A549 (cell line): ENCODE measurements around the gene CNIH2. TPM values are rescaled to one million over a fixed set of nuclear protein-coding genes. Genes with fewer than 3 reads are reported as not detected.
"Not testable (repeated sequence)": the region's sequence is repeated elsewhere in the genome, so short reads cannot be mapped to it uniquely, and the experiment has no call there.

Experiments
- ATAC-seq, 2 experiments: fragments of 200-7000 bp in 1 of 2; fragments of >200 bp in 1 of 2; cut with Nextera tagmentation in 1 of 2; cut with Tn5 transposase in 1 of 2; 3 replicates each; pipeline versions ENCODE4 v1.8.0 to v1.9.1; 2018 to 2020; ENCODE audit warnings: mild to moderate bottlenecking in 1 of 2, moderate library complexity in 1 of 2
- CTCF ChIA-PET: fragments of 300-600 bp; sonication (Branson Sonifier 250); formaldehyde crosslinking; extraction: SDS; loops from one replicate; lab custom pipeline; 2021; ENCODE audit warnings: antibody characterized with exemption, inconsistent platforms; lab: Yijun Ruan, JAX
- POLR2A ChIA-PET: fragments of 350-600 bp; formaldehyde crosslinking; extraction: SDS; loops from one replicate; lab custom pipeline; 2021; ENCODE audit warnings: antibody characterized with exemption, inconsistent platforms; lab: Yijun Ruan, JAX
- DNase-seq, 2 experiments: peaks; one replicate each; pipeline versions ENCODE4 v3.0.0 to v3.0.0-alpha.2; 2011 to 2016; ENCODE audit warnings: low read depth in 1 of 2, low spot score in 1 of 2
- FAIRE-seq: peaks from 2 replicates; lab custom pipeline; 2011; peaks lifted over from hg19 to GRCh38; lab: Jason Lieb, UNC
- H3K27ac ChIP-seq, 2 experiments: fragments of >200 bp; sonication (Bioruptor Twin); formaldehyde crosslinking; 3 replicates each; pipeline ENCODE4 v1.5.1; 2016 to 2017
- H3K4me1 ChIP-seq: fragments of >200 bp; sonication (Bioruptor Twin); formaldehyde crosslinking; 3 replicates; pipeline ENCODE4 v1.6.1; 2016
- H3K4me2 ChIP-seq: fragments of >200 bp; sonication (Bioruptor Twin); formaldehyde crosslinking; 3 replicates; pipeline ENCODE4 v1.6.1; 2016
- H3K4me3 ChIP-seq: fragments of >200 bp; sonication (Bioruptor Twin); formaldehyde crosslinking; 3 replicates; pipeline ENCODE4 v1.5.1; 2016
- H3K9me3 ChIP-seq: fragments of >200 bp; sonication (Bioruptor Twin); formaldehyde crosslinking; 3 replicates; pipeline ENCODE4 v1.6.1; 2016
- EP300 ChIP-seq, 2 experiments: fragments of >200 bp; sonication (Bioruptor Twin); formaldehyde crosslinking; IDR thresholded peaks; 2 replicates in 1 of 2; 3 replicates in 1 of 2; pipeline ENCODE4 v1.6.1; 2016 to 2017
- FOSL2 ChIP-seq, 2 experiments: fragments of 450-650 bp in 1 of 2; fragments of >200 bp in 1 of 2; sonication (Bioruptor Twin) in 1 of 2; formaldehyde crosslinking; IDR thresholded peaks; 2 replicates each; pipeline versions ENCODE4 v1.5.0 to v1.6.1; 2016 to 2020; ENCODE audit warnings: mild to moderate bottlenecking in 1 of 2, moderate library complexity in 1 of 2
- HEYL ChIP-seq: fragments of 250-450 bp; sonication (Bioruptor Pico); IDR thresholded peaks from 2 replicates; pipeline ENCODE4 v1.8.0; 2021; ENCODE audit warnings: mild to moderate bottlenecking, moderate library complexity
- HOXA7 ChIP-seq: fragments of 250-450 bp; sonication (Bioruptor Pico); IDR thresholded peaks from 2 replicates; pipeline ENCODE4 v1.5.0; 2020; ENCODE audit warnings: mild to moderate bottlenecking, moderate library complexity
- HOXB13 ChIP-seq: fragments of 250-450 bp; sonication (Bioruptor Pico); IDR thresholded peaks from 2 replicates; pipeline ENCODE4 v1.5.0; 2020; ENCODE audit warnings: low read depth, mild to moderate bottlenecking, moderate library complexity
- KDM1A ChIP-seq: fragments of 200-600 bp; sonication (generic); IDR thresholded peaks from 2 replicates; pipeline ENCODE4 v1.6.1; 2016; ENCODE audit warnings: low read depth, mild to moderate bottlenecking
- MAFK ChIP-seq: fragments of 450-650 bp; IDR thresholded peaks from 2 replicates; pipeline ENCODE4 v1.6.1; 2014; ENCODE audit not compliant: partially characterized antibody
- NPAS2 ChIP-seq: fragments of 250-450 bp; sonication (Bioruptor Pico); IDR thresholded peaks from 2 replicates; pipeline ENCODE4 v1.8.0; 2022; ENCODE audit warnings: mild to moderate bottlenecking, moderate library complexity, borderline replicate concordance
- POLR2AphosphoS2 ChIP-seq: conservative IDR thresholded peaks from 2 replicates; pipeline ENCODE4 v1.6.1; 2012; ENCODE audit warnings: low read length, improper control_type of control experiment, inconsistent platforms
- RAD21 ChIP-seq, 2 experiments: fragments of >200 bp in 1 of 2; sonication (Bioruptor Twin) in 1 of 2; formaldehyde crosslinking in 1 of 2; IDR thresholded peaks in 1 of 2; conservative IDR thresholded peaks in 1 of 2; 2 replicates in 1 of 2; 3 replicates in 1 of 2; pipeline ENCODE4 v1.6.1; 2012 to 2018; ENCODE audit warnings: inconsistent platforms in 1 of 2
- RARB ChIP-seq: fragments of 250-450 bp; sonication (Bioruptor Pico); IDR thresholded peaks from 2 replicates; pipeline ENCODE4 v1.8.0; 2021; ENCODE audit warnings: mild to moderate bottlenecking, moderate library complexity
- RFX5 ChIP-seq: fragments of 450-650 bp; IDR thresholded peaks from 2 replicates; pipeline ENCODE4 v1.7.1; 2014; ENCODE audit warnings: antibody characterized with exemption, mild to moderate bottlenecking, moderate library complexity
- SREBF2 ChIP-seq: fragments of 450-650 bp; IDR thresholded peaks from 2 replicates; pipeline ENCODE4 v1.6.1; 2014; ENCODE audit warnings: mild to moderate bottlenecking, moderate library complexity
- WGBS: methylation state at CpG from one replicate; pipeline ENCODE4 v1.1.6; 2017; ENCODE audit errors: missing lambda C conversion rate; 5-methylcytosine and 5-hydroxymethylcytosine counted together
- polyA plus RNA-seq, 4 experiments: library from polyadenylated mRNA; depleted of rRNA in 3 of 4; stranded (reverse); fragments of >200 nt; fragmentation: RNase III in 1 of 4; extraction: RNeasy Plus Mini Kit Qiagen cat#74134 plus additional on column Dnase treatment in 1 of 4; gene quantifications; 2 replicates in 3 of 4; 3 replicates in 1 of 4; pipeline ENCODE4 v1.2.3, GENCODE V29; 2011 to 2017
- TF ChIP-seq, protein P1 (sequence below): fragments of 450-650 bp; IDR thresholded peaks from 2 replicates; pipeline ENCODE4 v1.6.1; 2014; ENCODE audit warnings: antibody characterized with exemption
- TF ChIP-seq, protein P2 (sequence below): fragments of 200-600 bp; sonication (generic); IDR thresholded peaks from 2 replicates; pipeline ENCODE4 v1.6.1; 2016; ENCODE audit warnings: antibody characterized with exemption, mild to moderate bottlenecking, moderate library complexity

Gene CNIH2
- polyA plus RNA-seq, 2 of the 4 experiments (the other 2 are of a cell fraction) = 0.98 to 1.1 TPM

DNA sequence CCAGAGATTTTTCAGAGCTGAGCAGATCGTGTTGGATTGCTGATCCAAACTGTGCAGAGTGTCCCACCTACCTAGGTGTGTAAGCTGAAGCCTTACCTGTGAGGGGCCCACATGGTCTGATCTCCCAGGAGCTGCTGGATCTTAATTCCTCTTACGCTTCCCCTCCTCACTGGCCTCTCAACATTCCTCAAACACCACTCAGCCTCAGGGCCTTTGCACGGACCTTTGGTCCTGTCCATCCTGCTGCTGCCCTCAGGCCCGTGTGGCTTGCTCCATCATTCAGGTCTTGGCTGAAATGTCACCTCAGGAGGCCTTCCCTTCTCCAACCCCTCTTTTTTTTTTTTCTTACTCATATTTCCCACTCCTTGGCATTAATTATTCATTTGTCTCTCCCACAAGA, 30.7 kb upstream of the CNIH2 start:
- Histone ChIP-seq H3K27ac (no peak overlapping the region), H3K9me3 (no peaks in the 10 kb centered on the region), H3K4me2 (no peak overlapping the region), H3K4me3 (no peak overlapping the region), H3K4me1 (no peaks in the 10 kb centered on the region)
- 90% methylated on average over 4 of the region's 4 CpGs for WGBS
- DNase-seq = no peak
- ATAC-seq = no peak
- CTCF ChIA-PET = interaction anchor here (1.0 to 6.9 kb wide), 3 partner anchors 12 to 26 kb away, joined by 3 to 72 read pairs (median 13); no protein-coding TSS in a partner anchor
- POLR2A ChIA-PET = no interaction called here
- no peak for TF ChIP-seq RARB (CRISPR knock-in tag)
- no peak for TF ChIP-seq HOXB13
- TF ChIP-seq HEYL (CRISPR knock-in tag) = no peak
- peak; percentile 31; the same call in 1 of the 2 replicates for TF ChIP-seq KDM1A
- TF ChIP-seq EP300 (IDR thresholded peaks at IDR 0.05) = no peak
- no peak for FAIRE-seq

DNA sequence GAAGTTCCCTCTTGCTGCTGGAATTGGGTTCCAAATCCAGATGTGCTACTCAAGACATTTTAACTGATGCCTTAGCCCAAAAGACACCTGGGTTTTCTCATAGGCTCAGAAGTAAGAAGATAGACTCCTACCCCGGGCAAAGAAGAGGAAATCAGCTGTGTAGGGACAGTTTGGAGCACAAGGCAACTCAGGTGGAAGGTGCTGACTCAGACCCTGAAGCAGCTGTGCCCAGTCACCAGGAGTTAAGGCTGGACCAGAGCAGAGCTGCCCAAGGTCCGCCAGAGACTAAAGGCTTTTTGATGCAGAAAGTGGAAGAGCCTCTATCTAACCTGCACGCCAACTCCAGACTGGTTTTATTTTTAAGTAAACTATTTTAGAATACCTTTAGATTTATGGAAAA, 30.2 kb upstream of the CNIH2 start:
- Histone ChIP-seq H3K4me1 (no peaks in the 10 kb centered on the region), H3K4me3 (no peak overlapping the region), H3K27ac (no peak overlapping the region)
- DNase-seq = no peak
- CTCF ChIA-PET = interaction anchor here (2.4 kb wide), 1 partner anchor 12 kb away, joined by 13 read pairs; no protein-coding TSS in a partner anchor
- 96% methylated on average over 3 of the region's 3 CpGs for WGBS
- TF ChIP-seq FOSL2 (IDR thresholded peaks at IDR 0.05) = no peak
- no peak for TF ChIP-seq FOSL2 (CRISPR knock-in tag; IDR thresholded peaks at IDR 0.05)
- TF ChIP-seq, protein P1, sequence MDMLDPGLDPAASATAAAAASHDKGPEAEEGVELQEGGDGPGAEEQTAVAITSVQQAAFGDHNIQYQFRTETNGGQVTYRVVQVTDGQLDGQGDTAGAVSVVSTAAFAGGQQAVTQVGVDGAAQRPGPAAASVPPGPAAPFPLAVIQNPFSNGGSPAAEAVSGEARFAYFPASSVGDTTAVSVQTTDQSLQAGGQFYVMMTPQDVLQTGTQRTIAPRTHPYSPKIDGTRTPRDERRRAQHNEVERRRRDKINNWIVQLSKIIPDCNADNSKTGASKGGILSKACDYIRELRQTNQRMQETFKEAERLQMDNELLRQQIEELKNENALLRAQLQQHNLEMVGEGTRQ = no peak
- no peak for TF ChIP-seq NPAS2 (CRISPR knock-in tag)
- TF ChIP-seq, all 56 proteins: peak for 0
- ATAC-seq (no peak), FAIRE-seq (no peak)
- Histone ChIP-seq H3K9me3 (no peaks in the 10 kb centered on the region), H3K4me2 (no peak overlapping the region)
- POLR2A ChIA-PET = no interaction called here

DNA sequence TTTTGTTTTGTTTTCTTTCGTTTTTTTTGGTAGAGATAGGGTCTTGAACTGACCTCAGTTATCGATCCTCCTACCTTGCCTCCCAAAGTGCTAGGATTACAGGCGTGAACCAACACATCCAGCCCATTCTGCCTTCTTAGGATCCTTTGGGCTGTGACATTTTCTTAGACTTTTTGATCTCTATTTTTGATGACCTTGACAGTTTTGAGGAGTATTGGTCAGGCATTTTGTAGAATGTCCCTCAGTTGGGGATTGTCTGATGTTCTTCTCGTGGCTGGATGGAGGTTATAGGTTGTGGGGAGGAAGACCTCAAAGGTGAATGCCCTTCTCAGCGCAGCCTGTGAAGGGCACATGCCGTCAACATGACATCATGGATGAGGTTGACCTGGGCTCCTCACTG, 29.1 kb upstream of the CNIH2 start:
- DNase-seq = no peak
- TF ChIP-seq EP300 (IDR thresholded peaks at IDR 0.05) (no peak), MAFK (peak; percentile 92)
- TF ChIP-seq, all 56 proteins: peak for 1
- ChIA-PET POLR2A (no interaction called here), CTCF (no interaction called here)
- Histone ChIP-seq H3K4me2 (no peak overlapping the region), H3K4me1 (no peaks in the 10 kb centered on the region), H3K27ac (no peak overlapping the region), H3K4me3 (no peak overlapping the region), H3K9me3 (no peaks in the 10 kb centered on the region)
- 92% methylated on average over 6 of the region's 6 CpGs for WGBS
- ATAC-seq = no peak
- no peak for FAIRE-seq

DNA sequence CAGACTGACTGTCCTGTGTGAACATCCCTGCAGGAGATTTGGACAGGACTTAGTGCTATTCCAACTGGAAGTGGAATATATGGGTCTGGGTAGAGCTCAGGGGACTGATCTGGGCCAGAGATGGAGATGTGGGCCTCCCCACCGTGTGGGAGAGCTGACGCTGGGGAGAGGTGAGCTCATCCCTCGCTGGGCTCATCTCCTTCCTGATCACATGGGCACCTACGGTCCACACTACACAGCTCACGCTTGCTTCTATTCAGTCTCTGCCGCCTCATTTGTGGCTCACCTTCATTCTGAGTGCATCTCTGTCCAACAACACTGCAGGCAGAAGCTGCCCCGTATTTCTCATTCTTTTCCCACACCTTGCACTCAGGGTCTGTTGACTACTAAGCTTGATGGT, 26.2 kb upstream of the CNIH2 start:
- ATAC-seq (no peak), DNase-seq (no peak), FAIRE-seq (no peak)
- WGBS = 86% methylated on average over 7 of the region's 7 CpGs
- H3K4me1 ChIP-seq = peaks cover 4% of the 10 kb centered on the region; the same call in 1 of the 3 replicates
- H3K27ac ChIP-seq = no peak overlapping the region
- POLR2A ChIA-PET = no interaction called here
- CTCF ChIA-PET = interaction anchor here (0.8 to 1.9 kb wide), 6 partner anchors 29 to 367 kb away, joined by 3 to 9 read pairs (median 3); no protein-coding TSS in a partner anchor
- TF ChIP-seq RFX5 = no peak
- TF ChIP-seq RAD21 (conservative IDR thresholded peaks at IDR 0.05 in 1 of 2, IDR thresholded peaks at IDR 0.05 in 1 of 2) = no peak
- no peak for TF ChIP-seq HOXA7 (CRISPR knock-in tag)
- TF ChIP-seq, protein P2, sequence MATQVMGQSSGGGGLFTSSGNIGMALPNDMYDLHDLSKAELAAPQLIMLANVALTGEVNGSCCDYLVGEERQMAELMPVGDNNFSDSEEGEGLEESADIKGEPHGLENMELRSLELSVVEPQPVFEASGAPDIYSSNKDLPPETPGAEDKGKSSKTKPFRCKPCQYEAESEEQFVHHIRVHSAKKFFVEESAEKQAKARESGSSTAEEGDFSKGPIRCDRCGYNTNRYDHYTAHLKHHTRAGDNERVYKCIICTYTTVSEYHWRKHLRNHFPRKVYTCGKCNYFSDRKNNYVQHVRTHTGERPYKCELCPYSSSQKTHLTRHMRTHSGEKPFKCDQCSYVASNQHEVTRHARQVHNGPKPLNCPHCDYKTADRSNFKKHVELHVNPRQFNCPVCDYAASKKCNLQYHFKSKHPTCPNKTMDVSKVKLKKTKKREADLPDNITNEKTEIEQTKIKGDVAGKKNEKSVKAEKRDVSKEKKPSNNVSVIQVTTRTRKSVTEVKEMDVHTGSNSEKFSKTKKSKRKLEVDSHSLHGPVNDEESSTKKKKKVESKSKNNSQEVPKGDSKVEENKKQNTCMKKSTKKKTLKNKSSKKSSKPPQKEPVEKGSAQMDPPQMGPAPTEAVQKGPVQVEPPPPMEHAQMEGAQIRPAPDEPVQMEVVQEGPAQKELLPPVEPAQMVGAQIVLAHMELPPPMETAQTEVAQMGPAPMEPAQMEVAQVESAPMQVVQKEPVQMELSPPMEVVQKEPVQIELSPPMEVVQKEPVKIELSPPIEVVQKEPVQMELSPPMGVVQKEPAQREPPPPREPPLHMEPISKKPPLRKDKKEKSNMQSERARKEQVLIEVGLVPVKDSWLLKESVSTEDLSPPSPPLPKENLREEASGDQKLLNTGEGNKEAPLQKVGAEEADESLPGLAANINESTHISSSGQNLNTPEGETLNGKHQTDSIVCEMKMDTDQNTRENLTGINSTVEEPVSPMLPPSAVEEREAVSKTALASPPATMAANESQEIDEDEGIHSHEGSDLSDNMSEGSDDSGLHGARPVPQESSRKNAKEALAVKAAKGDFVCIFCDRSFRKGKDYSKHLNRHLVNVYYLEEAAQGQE = no peak
- TF ChIP-seq SREBF2 = no peak
- 0 out of 2 replicates have a peak, but pooled peaks have one; percentile 53 for TF ChIP-seq POLR2AphosphoS2
- no peak for TF ChIP-seq NPAS2 (CRISPR knock-in tag)
- no peak overlapping the region for H3K4me2 ChIP-seq
- H3K4me3 ChIP-seq = no peak overlapping the region
- H3K9me3 ChIP-seq = no peaks in the 10 kb centered on the region

DNA sequence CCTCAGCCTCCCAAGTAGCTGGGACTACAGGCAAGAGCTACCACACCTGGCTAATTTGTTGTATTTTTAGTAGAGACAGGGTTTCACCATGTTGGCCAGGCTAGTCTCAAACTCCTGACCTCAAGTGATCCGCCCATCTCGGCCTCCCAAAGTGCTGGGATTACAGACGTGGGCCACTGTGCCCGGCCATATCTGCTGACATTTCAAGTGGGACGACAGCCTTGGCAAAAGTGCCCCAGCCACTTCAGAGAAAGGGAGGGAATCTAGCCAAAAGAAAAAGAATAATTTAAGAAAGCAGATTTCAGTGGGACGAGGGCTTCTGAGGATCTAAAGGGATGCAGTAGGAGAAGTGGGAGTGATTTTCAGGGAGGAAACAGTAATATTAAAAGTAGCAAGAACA, 24.9 kb upstream of the CNIH2 start:
- H3K4me2 ChIP-seq, H3K27ac ChIP-seq, POLR2A ChIA-PET, DNase-seq, FAIRE-seq, H3K4me3 ChIP-seq, ATAC-seq, H3K4me1 ChIP-seq, H3K9me3 ChIP-seq: not testable (repeated sequence)
- CTCF ChIA-PET = interaction anchor here (0.8 to 2.3 kb wide), 6 partner anchors 12 to 369 kb away, joined by 3 to 9 read pairs (median 4); no protein-coding TSS in a partner anchor
- WGBS = 96% methylated on average over 4 of the region's 6 CpGs
